ENCODE measurements around the gene NPEPPS. TPM values are rescaled to one million over a fixed set of nuclear protein-coding genes. Genes with fewer than 3 reads are reported as not detected.
"Not testable (repeated sequence)": the region's sequence is repeated elsewhere in the genome, so short reads cannot be mapped to it uniquely, and the experiment has no call there.

NPEPPS gene, protein sequence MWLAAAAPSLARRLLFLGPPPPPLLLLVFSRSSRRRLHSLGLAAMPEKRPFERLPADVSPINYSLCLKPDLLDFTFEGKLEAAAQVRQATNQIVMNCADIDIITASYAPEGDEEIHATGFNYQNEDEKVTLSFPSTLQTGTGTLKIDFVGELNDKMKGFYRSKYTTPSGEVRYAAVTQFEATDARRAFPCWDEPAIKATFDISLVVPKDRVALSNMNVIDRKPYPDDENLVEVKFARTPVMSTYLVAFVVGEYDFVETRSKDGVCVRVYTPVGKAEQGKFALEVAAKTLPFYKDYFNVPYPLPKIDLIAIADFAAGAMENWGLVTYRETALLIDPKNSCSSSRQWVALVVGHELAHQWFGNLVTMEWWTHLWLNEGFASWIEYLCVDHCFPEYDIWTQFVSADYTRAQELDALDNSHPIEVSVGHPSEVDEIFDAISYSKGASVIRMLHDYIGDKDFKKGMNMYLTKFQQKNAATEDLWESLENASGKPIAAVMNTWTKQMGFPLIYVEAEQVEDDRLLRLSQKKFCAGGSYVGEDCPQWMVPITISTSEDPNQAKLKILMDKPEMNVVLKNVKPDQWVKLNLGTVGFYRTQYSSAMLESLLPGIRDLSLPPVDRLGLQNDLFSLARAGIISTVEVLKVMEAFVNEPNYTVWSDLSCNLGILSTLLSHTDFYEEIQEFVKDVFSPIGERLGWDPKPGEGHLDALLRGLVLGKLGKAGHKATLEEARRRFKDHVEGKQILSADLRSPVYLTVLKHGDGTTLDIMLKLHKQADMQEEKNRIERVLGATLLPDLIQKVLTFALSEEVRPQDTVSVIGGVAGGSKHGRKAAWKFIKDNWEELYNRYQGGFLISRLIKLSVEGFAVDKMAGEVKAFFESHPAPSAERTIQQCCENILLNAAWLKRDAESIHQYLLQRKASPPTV
- total RNA-seq (102 and 110 TPM in 2 replicates), polyA plus RNA-seq (52.5 and 69.2 TPM in 2 replicates), polyA minus RNA-seq (194 and 214 TPM in 2 replicates), Bru-seq, nascent RNA (percentile 84 among the genes with signal in this experiment), BruChase-seq, experiment 1, labeled RNA remaining after a 6-hour chase (percentile 89 among the genes with signal in this experiment), BruChase-seq, experiment 2, labeled RNA remaining after a 2-hour chase (percentile 88 among the genes with signal in this experiment)
- polyA plus RNA-seq (2011; cell fraction: cytosol; rRNA removed): 36.4 and 38.5 TPM in 2 replicates
- 250 and 329 TPM in 2 replicates for polyA plus RNA-seq (2011; cell fraction: nucleus; rRNA removed)
- polyA plus RNA-seq (2012): 110 and 129 TPM in 2 replicates
- polyA minus RNA-seq (2011; cell fraction: cytosol; rRNA and poly(A)+ RNA removed): 64.3 TPM
- 195 and 215 TPM in 2 replicates for polyA minus RNA-seq (2011; cell fraction: nucleus; rRNA and poly(A)+ RNA removed)
- long read RNA-seq, full-length matches to known transcripts: 54 of 120 reads
- long read RNA-seq, partial matches to known transcripts: 13 of 120 reads
- long read RNA-seq, other reads (novel, unspliced or antisense): 53 of 120 reads

- Histone ChIP-seq H3K9ac (replicated peaks; ENCODE audit: extremely low read depth, insufficient read depth, low read length) (peak within 1 kb of the TSS; percentile 47), H3K27ac (ENCODE audit: insufficient read depth, low read depth, low read length) (peak within 1 kb of the TSS; percentile 51), H3K4me2 (ENCODE audit: insufficient read depth, low read length) (peak within 1 kb of the TSS; percentile 72), H3K4me3 (replicated peaks in 1 of 3; ENCODE audit: insufficient read depth in 1 of 3, low read depth in 1 of 3, low read length in 3 of 3) (peak within 1 kb of the TSS; percentile 49 to 64 (median 55)), H2AFZ (ENCODE audit: low read depth, low read length) (peak within 1 kb of the TSS; percentile 87), H3K79me2 (ENCODE audit: control insufficient read depth, insufficient read depth, low read length) (peaks cover 23% of the 10 kb centered on the region)
- H4K20me1 ChIP-seq (replicated peaks; ENCODE audit: control insufficient read depth, extremely low read depth, insufficient read depth, low read length); CTCF ChIA-PET; dilution Hi-C loops (cut with MboI; ENCODE audit: extremely low pct_ligation_motif_present, low sequenced_read_pairs); H3K9me1 ChIP-seq (replicated peaks; ENCODE audit: control insufficient read depth, extremely low read depth, insufficient read depth, low read length); H3K4me1 ChIP-seq (ENCODE audit: control insufficient read depth, extremely low read depth, insufficient read depth, low read length); intact Hi-C loops (cut with micrococcal nuclease); BruUV-seq (replicated peaks); H3K27me3 ChIP-seq (ENCODE audit: control insufficient read depth in 2 of 2, insufficient read depth in 2 of 2, low read length in 2 of 2); POLR2A ChIA-PET; H3K9me3 ChIP-seq (replicated peaks; ENCODE audit: control insufficient read depth, insufficient read depth, low read length); H3K36me3 ChIP-seq (ENCODE audit: control insufficient read depth in 2 of 2, extremely low read depth in 1 of 2, insufficient read depth in 2 of 2, low read length in 2 of 2): not testable (repeated sequence)
- FAIRE-seq (peak; percentile 21), DNase-seq (ENCODE audit: low read depth, low spot score) (peak; percentile 80)
- TF ChIP-seq POLR2AphosphoS5 (IDR thresholded peaks at IDR 0.05; ENCODE audit: insufficient read depth, low read depth, low read length): peak; percentile 41
These were observed at the start of gene NPEPPS for GRCh38 chr17:47530557-47531232. Gene NPEPPS, plus strand, starts transcription at chr17:47531108. Its CDS starts 193 bp downstream, at chr17:47531301.

GRCh38 chr17:47491841-47492212 lies 39.1 kb upstream of the NPEPPS start:
- H2AFZ ChIP-seq (ENCODE audit: low read depth, low read length): peak overlapping the region; percentile 80
- H3K27me3 ChIP-seq (ENCODE audit: control insufficient read depth in 2 of 2, insufficient read depth in 2 of 2, low read length in 2 of 2); H3K79me2 ChIP-seq (ENCODE audit: control insufficient read depth, insufficient read depth, low read length); intact Hi-C loops (cut with micrococcal nuclease); H3K9me3 ChIP-seq (replicated peaks; ENCODE audit: control insufficient read depth, insufficient read depth, low read length); H4K20me1 ChIP-seq (replicated peaks; ENCODE audit: control insufficient read depth, extremely low read depth, insufficient read depth, low read length); H3K36me3 ChIP-seq (ENCODE audit: control insufficient read depth in 2 of 2, extremely low read depth in 1 of 2, insufficient read depth in 2 of 2, low read length in 2 of 2); H3K4me1 ChIP-seq (ENCODE audit: control insufficient read depth, extremely low read depth, insufficient read depth, low read length); dilution Hi-C loops (cut with MboI; ENCODE audit: extremely low pct_ligation_motif_present, low sequenced_read_pairs); CTCF ChIA-PET; H3K9me1 ChIP-seq (replicated peaks; ENCODE audit: control insufficient read depth, extremely low read depth, insufficient read depth, low read length); POLR2A ChIA-PET; FAIRE-seq: not testable (repeated sequence)
- peak overlapping the region; percentile 47 for H3K9ac ChIP-seq (replicated peaks; ENCODE audit: extremely low read depth, insufficient read depth, low read length)
- H3K27ac ChIP-seq (ENCODE audit: insufficient read depth, low read depth, low read length): peak overlapping the region; percentile 50
- DNase-seq (ENCODE audit: low read depth, low spot score): peak; percentile 22
- peak overlapping the region; percentile 18 to 84 (median 52) for H3K4me3 ChIP-seq (replicated peaks in 1 of 3; ENCODE audit: insufficient read depth in 1 of 3, low read depth in 1 of 3, low read length in 3 of 3)
- TSS peak; percentile 67 for BruUV-seq (replicated peaks)
- peak overlapping the region; percentile 62 for H3K4me2 ChIP-seq (ENCODE audit: insufficient read depth, low read length)

DNA sequence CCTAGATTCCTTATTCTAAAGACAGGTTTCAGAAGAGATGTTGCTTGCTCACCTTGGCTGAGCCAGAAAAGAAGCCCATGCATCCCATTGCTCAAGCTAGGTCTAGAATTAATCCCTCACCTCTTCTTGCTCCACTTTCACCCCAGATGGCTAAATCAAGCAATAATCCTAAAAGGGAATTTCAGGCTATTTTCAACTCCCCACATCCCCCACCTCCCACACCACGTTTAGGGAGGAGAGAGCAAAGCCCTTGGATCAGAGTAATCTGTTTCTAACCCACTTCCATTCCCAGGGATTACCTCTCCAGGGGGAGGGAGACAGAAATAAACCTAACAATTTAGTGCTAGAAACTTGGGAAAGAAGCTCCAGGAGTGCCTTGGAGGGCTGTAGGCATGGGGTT lies 31.8 kb upstream of the NPEPPS start:
- H3K4me3 ChIP-seq (replicated peaks in 1 of 3; ENCODE audit: insufficient read depth in 1 of 3, low read depth in 1 of 3, low read length in 3 of 3); H2AFZ ChIP-seq (ENCODE audit: low read depth, low read length); H3K27me3 ChIP-seq (ENCODE audit: control insufficient read depth in 2 of 2, insufficient read depth in 2 of 2, low read length in 2 of 2); H3K9me3 ChIP-seq (replicated peaks; ENCODE audit: control insufficient read depth, insufficient read depth, low read length); CTCF ChIA-PET; H3K9me1 ChIP-seq (replicated peaks; ENCODE audit: control insufficient read depth, extremely low read depth, insufficient read depth, low read length); FAIRE-seq; POLR2A ChIA-PET; intact Hi-C loops (cut with micrococcal nuclease); dilution Hi-C loops (cut with MboI; ENCODE audit: extremely low pct_ligation_motif_present, low sequenced_read_pairs); H4K20me1 ChIP-seq (replicated peaks; ENCODE audit: control insufficient read depth, extremely low read depth, insufficient read depth, low read length); H3K27ac ChIP-seq (ENCODE audit: insufficient read depth, low read depth, low read length); H3K36me3 ChIP-seq (ENCODE audit: control insufficient read depth in 2 of 2, extremely low read depth in 1 of 2, insufficient read depth in 2 of 2, low read length in 2 of 2); DNase-seq (ENCODE audit: low read depth, low spot score); BruUV-seq (replicated peaks); H3K4me2 ChIP-seq (ENCODE audit: insufficient read depth, low read length); H3K9ac ChIP-seq (replicated peaks; ENCODE audit: extremely low read depth, insufficient read depth, low read length); H3K79me2 ChIP-seq (ENCODE audit: control insufficient read depth, insufficient read depth, low read length): not testable (repeated sequence)
- peaks cover 12% of the 10 kb centered on the region for H3K4me1 ChIP-seq (ENCODE audit: control insufficient read depth, extremely low read depth, insufficient read depth, low read length)

Measured in endothelial cell of umbilical vein (primary cell).